Esophagus squamous epithelium (tissue), 4 donors: ENCODE data around the gene PIGR.

ENCODE experiments used
- CTCF ChIP-seq, 6 experiments: fragments of 450-650 bp in 4 of 6; fragments of 200-600 bp in 2 of 6; sonication (generic) in 2 of 6; IDR thresholded peaks; one replicate each; pipeline ENCODE4 v1.5.1; 2016 to 2019; ENCODE audit warnings: antibody characterized with exemption in 6 of 6, mild to moderate bottlenecking in 4 of 6, moderate library complexity in 4 of 6
- POLR2A ChIP-seq, 4 donors: fragments of 450-650 bp; IDR thresholded peaks; one replicate each; pipeline ENCODE4 v1.6.1; 2017; ENCODE audit warnings: antibody characterized with exemption in 4 of 4, mild to moderate bottlenecking in 4 of 4, moderate library complexity in 3 of 4

DNA sequence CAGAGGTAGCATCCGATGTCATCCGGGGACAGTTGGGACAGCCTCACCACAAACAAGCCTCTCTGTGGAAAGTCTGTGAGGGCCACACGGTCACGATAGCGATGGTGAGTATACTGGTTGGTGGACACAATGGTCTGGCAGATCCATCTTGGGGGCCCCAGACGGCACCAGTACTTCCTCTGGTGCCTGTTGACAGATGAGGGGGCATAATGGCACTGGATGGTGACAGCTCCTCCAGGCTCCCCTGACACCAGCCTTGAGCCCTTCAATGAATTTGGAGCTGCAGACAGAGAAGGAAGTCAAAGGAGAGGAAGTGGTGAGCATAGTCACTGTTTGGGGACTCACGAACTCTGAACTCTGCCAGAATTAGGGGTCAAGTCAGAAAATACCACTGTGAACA is 16.0 kb upstream of the PIGR start:
- no peak for TF ChIP-seq CTCF (IDR thresholded peaks at IDR 0.05)
- TF ChIP-seq POLR2A (IDR thresholded peaks at IDR 0.05), result no peak
